HCT116 (cell line): Measurements from ENCODE around the gene KIFAP3. TPM values are rescaled to one million over a fixed set of nuclear protein-coding genes. Genes with fewer than 3 reads are reported as not detected.

Experiments used
- ATAC-seq: fragments of 200-7000 bp; cut with Tn5 transposase; 2 replicates; pipeline ENCODE4 v1.9.1; 2020; ENCODE audit warnings: mild to moderate bottlenecking, moderate library complexity
- BruUV-seq: library from RNA; stranded (reverse); fragments of 400-500 nt; replicated peaks from 2 replicates; lab custom pipeline; 2021; lab: Mats Ljungman, UMichigan
- CTCF ChIA-PET: fragments of 300-600 bp; sonication (Branson Sonifier 250); formaldehyde crosslinking; loops from one replicate; lab custom pipeline; 2021; ENCODE audit warnings: antibody characterized with exemption; lab: Charles Lee
- POLR2A ChIA-PET: fragments of 300-600, 350-600 bp; sonication (Branson Sonifier 250); formaldehyde crosslinking; loops from one replicate; lab custom pipeline; 2021; ENCODE audit warnings: antibody characterized with exemption; lab: Charles Lee
- RAD21 ChIA-PET, 2 experiments: fragments of 300-600 bp; sonication (Branson Sonifier 250); formaldehyde crosslinking; loops; one replicate each; lab custom pipeline; 2023; ENCODE audit warnings: low total read pairs in 2 of 2; ENCODE audit not compliant: uncharacterized antibody in 2 of 2, unreplicated experiment in 2 of 2, low non-redundant PET in 1 of 2; lab: Charles Lee
- DNase-seq: peaks from one replicate; pipeline ENCODE4 v3.0.0-alpha.2; 2010; ENCODE audit warnings: low read depth, low spot score
- H2AFZ ChIP-seq: fragments of 200-600 bp; shearing (Covaris generic), sonication (generic); 2 replicates; pipeline ENCODE4 v1.6.1; 2017; ENCODE audit warnings: low read depth, mixed run types, mixed read lengths, antibody characterized with exemption, low read length; ENCODE audit not compliant: poor library complexity, severe bottlenecking
- H3K27ac ChIP-seq: 2 replicates; pipeline ENCODE4 v1.5.1; 2012; ENCODE audit warnings: low read depth, low read length
- H3K27me3 ChIP-seq: fragments of 200-600 bp; sonication (generic); 2 replicates; pipeline ENCODE4 v1.6.1; 2016; ENCODE audit warnings: mixed run types, low read length, mixed read lengths; ENCODE audit not compliant: insufficient read depth
- H3K36me3 ChIP-seq, 2 experiments: fragments of 200-500 bp in 1 of 2; fragments of 200-600 bp in 1 of 2; sonication (Bioruptor generic) in 1 of 2; sonication (generic) in 1 of 2; 2 replicates each; pipeline versions ENCODE4 v1.5.1 to v1.6.1; 2014 to 2016; ENCODE audit warnings: low read length in 2 of 2, inconsistent platforms in 1 of 2, mixed read lengths in 1 of 2, mixed run types in 1 of 2; ENCODE audit not compliant: insufficient read depth in 2 of 2, control insufficient read depth in 1 of 2
- H3K4me1 ChIP-seq, 2 experiments: fragments of 200-600 bp in 1 of 2; sonication (generic) in 1 of 2; 2 replicates each; pipeline versions ENCODE4 v1.5.1 to v1.6.1; 2012 to 2017; ENCODE audit warnings: low read length in 2 of 2, inconsistent platforms in 1 of 2, mild to moderate bottlenecking in 1 of 2, mixed read lengths in 1 of 2, mixed run types in 1 of 2, moderate library complexity in 1 of 2; ENCODE audit not compliant: insufficient read depth in 2 of 2, control insufficient read depth in 1 of 2
- H3K4me2 ChIP-seq: fragments of 200-600 bp; sonication (generic); 2 replicates; pipeline ENCODE4 v1.6.1; 2017; ENCODE audit warnings: mixed run types, low read length, mixed read lengths
- H3K4me3 ChIP-seq, 2 experiments: fragments of 200-600 bp in 1 of 2; sonication (generic) in 1 of 2; replicated peaks in 1 of 2; 2 replicates each; pipeline ENCODE4 v1.5.1; 2011 to 2016; ENCODE audit warnings: low read length in 2 of 2, control low read depth in 1 of 2, low read depth in 1 of 2, mild to moderate bottlenecking in 1 of 2, mixed read lengths in 1 of 2, mixed run types in 1 of 2
- H3K79me2 ChIP-seq: fragments of 200-600 bp; sonication (generic); 2 replicates; pipeline ENCODE4 v1.6.1; 2017; ENCODE audit warnings: mild to moderate bottlenecking, mixed run types, low read length, moderate library complexity, mixed read lengths; ENCODE audit not compliant: insufficient read depth
- H3K9ac ChIP-seq: fragments of 200-600 bp; sonication (generic); 2 replicates; pipeline ENCODE4 v1.6.1; 2016; ENCODE audit warnings: low read length, mixed read lengths
- H3K9me2 ChIP-seq: fragments of 200-600 bp; sonication (generic), shearing (Covaris generic); 2 replicates; pipeline ENCODE4 v1.6.1; 2017; ENCODE audit warnings: mixed run types, mild to moderate bottlenecking, moderate library complexity; ENCODE audit not compliant: insufficient read depth
- H3K9me3 ChIP-seq, 2 experiments: fragments of 200-500 bp in 1 of 2; fragments of 200-600 bp in 1 of 2; sonication (Bioruptor generic) in 1 of 2; sonication (generic) in 1 of 2; 2 replicates each; pipeline ENCODE4 v1.6.1; 2014 to 2017; ENCODE audit warnings: low read length in 2 of 2, mixed read lengths in 2 of 2, inconsistent platforms in 1 of 2, low read depth in 1 of 2, mild to moderate bottlenecking in 1 of 2, mixed run types in 1 of 2, moderate library complexity in 1 of 2; ENCODE audit not compliant: control insufficient read depth in 1 of 2, insufficient read depth in 1 of 2
- H4K20me1 ChIP-seq: fragments of 200-600 bp; sonication (generic), shearing (Covaris generic); 2 replicates; pipeline ENCODE4 v1.6.1; 2017; ENCODE audit warnings: mixed run types, mild to moderate bottlenecking, moderate library complexity; ENCODE audit not compliant: insufficient read depth
- ATF3 ChIP-seq: IDR thresholded peaks from 2 replicates; pipeline ENCODE4 v1.6.1; 2012
- EGR1 ChIP-seq: IDR thresholded peaks from 2 replicates; pipeline ENCODE4 v1.6.1; 2012; ENCODE audit warnings: low read depth
- ELF1 ChIP-seq: IDR thresholded peaks from 2 replicates; pipeline ENCODE4 v1.6.1; 2012; ENCODE audit warnings: low read depth, borderline replicate concordance
- EZH2phosphoT487 ChIP-seq: fragments of 200-600 bp; IDR thresholded peaks from 2 replicates; pipeline ENCODE4 v1.6.1; 2018; ENCODE audit warnings: antibody characterized with exemption, borderline replicate concordance
- JUND ChIP-seq: IDR thresholded peaks from 2 replicates; pipeline ENCODE4 v1.6.1; 2012
- POLR2A ChIP-seq: IDR thresholded peaks from 2 replicates; pipeline ENCODE4 v1.7.0; 2011; ENCODE audit warnings: borderline replicate concordance; ENCODE audit not compliant: insufficient read depth, insufficient read length; ENCODE audit errors: extremely low read depth
- POLR2AphosphoS5 ChIP-seq: IDR thresholded peaks from 2 replicates; pipeline ENCODE4 v1.6.1; 2011; ENCODE audit warnings: mild to moderate bottlenecking, low read depth, low read length, moderate library complexity
- RAD21 ChIP-seq: IDR thresholded peaks from 2 replicates; pipeline ENCODE4 v1.6.1; 2012; ENCODE audit warnings: low read depth, mild to moderate bottlenecking
- REST ChIP-seq: IDR thresholded peaks from 2 replicates; pipeline ENCODE4 v1.6.1; 2012; ENCODE audit warnings: low read depth
- SP1 ChIP-seq: IDR thresholded peaks from 2 replicates; pipeline ENCODE4 v1.6.1; 2012; ENCODE audit warnings: low read depth
- SRF ChIP-seq: IDR thresholded peaks from 2 replicates; pipeline ENCODE4 v1.6.1; 2012; ENCODE audit warnings: low read depth
- ZFX ChIP-seq: fragments of 450-650 bp; IDR thresholded peaks from 2 replicates; pipeline ENCODE4 v1.6.1; 2017
- intact Hi-C: fragments of 100-400 bp; cut with micrococcal nuclease; formaldehyde crosslinking; loops from 2 replicates; pipeline ENCODE4 v1.10.0; 2022
- total RNA-seq: library from RNA; stranded (reverse); gene quantifications from one replicate; pipeline ENCODE4 v1.2.1, GENCODE V29; 2021; ENCODE audit not compliant: unreplicated experiment
- TF ChIP-seq, protein P1 (sequence below), 3 experiments: fragments of 200-600 bp in 1 of 3; sonication (generic) in 1 of 3; IDR thresholded peaks in 2 of 3; conservative IDR thresholded peaks in 1 of 3; 2 replicates each; pipeline ENCODE4 v1.5.1; 2012 to 2017; ENCODE audit warnings: low read depth in 2 of 3, low read length in 2 of 3, antibody characterized with exemption in 1 of 3, borderline replicate concordance in 1 of 3, control low read depth in 1 of 3, mild to moderate bottlenecking in 1 of 3, mixed read lengths in 1 of 3, mixed run types in 1 of 3, moderate library complexity in 1 of 3; ENCODE audit not compliant: insufficient read depth in 1 of 3
- TF ChIP-seq, protein P2 (sequence below): IDR thresholded peaks from 2 replicates; pipeline ENCODE4 v1.6.1; 2011; ENCODE audit warnings: mild to moderate bottlenecking, low read length, moderate library complexity; ENCODE audit not compliant: insufficient replicate concordance; ENCODE audit errors: extremely low read depth

Gene KIFAP3
- total RNA-seq, 1 experiment from 2014 or later: 10.8 TPM

GRCh38 chr1:169906938-169907337 is 167.6 kb downstream of the KIFAP3 start:
- CTCF ChIA-PET: no interaction called here
- BruUV-seq: no TSS peak

More at GRCh38 chr1:169906938-169907337, 167.6 kb downstream of the KIFAP3 start:
- intact Hi-C loops: no loop called here
- ChIA-PET POLR2A (no interaction called here), RAD21 (no interaction called here)
- TF ChIP-seq JUND (no peak), EGR1 (no peak), ATF3 (no peak), POLR2A (no peak), ZFX (no peak), EZH2phosphoT487 (no peak), SP1 (no peak), RAD21 (no peak), ELF1 (no peak), REST (no peak), POLR2AphosphoS5 (no peak), SRF (no peak)
- TF ChIP-seq, protein P1, sequence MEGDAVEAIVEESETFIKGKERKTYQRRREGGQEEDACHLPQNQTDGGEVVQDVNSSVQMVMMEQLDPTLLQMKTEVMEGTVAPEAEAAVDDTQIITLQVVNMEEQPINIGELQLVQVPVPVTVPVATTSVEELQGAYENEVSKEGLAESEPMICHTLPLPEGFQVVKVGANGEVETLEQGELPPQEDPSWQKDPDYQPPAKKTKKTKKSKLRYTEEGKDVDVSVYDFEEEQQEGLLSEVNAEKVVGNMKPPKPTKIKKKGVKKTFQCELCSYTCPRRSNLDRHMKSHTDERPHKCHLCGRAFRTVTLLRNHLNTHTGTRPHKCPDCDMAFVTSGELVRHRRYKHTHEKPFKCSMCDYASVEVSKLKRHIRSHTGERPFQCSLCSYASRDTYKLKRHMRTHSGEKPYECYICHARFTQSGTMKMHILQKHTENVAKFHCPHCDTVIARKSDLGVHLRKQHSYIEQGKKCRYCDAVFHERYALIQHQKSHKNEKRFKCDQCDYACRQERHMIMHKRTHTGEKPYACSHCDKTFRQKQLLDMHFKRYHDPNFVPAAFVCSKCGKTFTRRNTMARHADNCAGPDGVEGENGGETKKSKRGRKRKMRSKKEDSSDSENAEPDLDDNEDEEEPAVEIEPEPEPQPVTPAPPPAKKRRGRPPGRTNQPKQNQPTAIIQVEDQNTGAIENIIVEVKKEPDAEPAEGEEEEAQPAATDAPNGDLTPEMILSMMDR (IDR thresholded peaks at IDR 0.05 in 2 of 3, conservative IDR thresholded peaks at IDR 0.05 in 1 of 3; ENCODE audit: borderline replicate concordance in 1 of 3, insufficient read depth in 1 of 3, low read depth in 2 of 3, low read length in 2 of 3): no peak
- TF ChIP-seq, protein P2, sequence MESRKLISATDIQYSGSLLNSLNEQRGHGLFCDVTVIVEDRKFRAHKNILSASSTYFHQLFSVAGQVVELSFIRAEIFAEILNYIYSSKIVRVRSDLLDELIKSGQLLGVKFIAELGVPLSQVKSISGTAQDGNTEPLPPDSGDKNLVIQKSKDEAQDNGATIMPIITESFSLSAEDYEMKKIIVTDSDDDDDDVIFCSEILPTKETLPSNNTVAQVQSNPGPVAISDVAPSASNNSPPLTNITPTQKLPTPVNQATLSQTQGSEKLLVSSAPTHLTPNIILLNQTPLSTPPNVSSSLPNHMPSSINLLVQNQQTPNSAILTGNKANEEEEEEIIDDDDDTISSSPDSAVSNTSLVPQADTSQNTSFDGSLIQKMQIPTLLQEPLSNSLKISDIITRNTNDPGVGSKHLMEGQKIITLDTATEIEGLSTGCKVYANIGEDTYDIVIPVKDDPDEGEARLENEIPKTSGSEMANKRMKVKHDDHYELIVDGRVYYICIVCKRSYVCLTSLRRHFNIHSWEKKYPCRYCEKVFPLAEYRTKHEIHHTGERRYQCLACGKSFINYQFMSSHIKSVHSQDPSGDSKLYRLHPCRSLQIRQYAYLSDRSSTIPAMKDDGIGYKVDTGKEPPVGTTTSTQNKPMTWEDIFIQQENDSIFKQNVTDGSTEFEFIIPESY: no peak
- TF ChIP-seq, all 23 proteins: peak for 0
- Histone ChIP-seq H3K36me3 (no peaks in the 10 kb centered on the region), H3K27ac (no peak overlapping the region), H3K79me2 (no peaks in the 10 kb centered on the region), H3K9me3 (no peaks in the 10 kb centered on the region), H2AFZ (no peak overlapping the region), H3K9me2 (no peaks in the 10 kb centered on the region), H3K9ac (no peak overlapping the region), H4K20me1 (no peaks in the 10 kb centered on the region), H3K4me2 (no peak overlapping the region), H3K27me3 (no peaks in the 10 kb centered on the region), H3K4me3 (no peak overlapping the region), H3K4me1 (no peaks in the 10 kb centered on the region)
- ATAC-seq: no peak
- no peak for DNase-seq
